Fibroblast of lung (primary cell): ENCODE data around the gene KLF15. TPM values are rescaled to one million over a fixed set of nuclear protein-coding genes. Genes with fewer than 3 reads are reported as not detected.
A peak's percentile ranks its signal among the peaks of the same experiment; 100 is the strongest.

Experiments
- DNase-seq, 2 donors: peaks; one replicate each; pipeline versions ENCODE4 v3.0.0 to v3.0.0-alpha.2; 2010; ENCODE audit warnings: low read depth in 2 of 2
- H2AFZ ChIP-seq: 2 replicates; pipeline ENCODE4 v1.5.1; 2012; ENCODE audit warnings: low read length, control low read depth, inconsistent platforms
- H3K27ac ChIP-seq: 2 replicates; pipeline ENCODE4 v1.5.1; 2011; ENCODE audit warnings: low read length, control low read depth; ENCODE audit not compliant: insufficient read depth
- H3K27me3 ChIP-seq: 2 replicates; pipeline ENCODE4 v1.5.1; 2011; ENCODE audit warnings: mild to moderate bottlenecking, low read length; ENCODE audit not compliant: control insufficient read depth, insufficient read depth
- H3K36me3 ChIP-seq: 2 replicates; pipeline ENCODE4 v1.5.1; 2011; ENCODE audit warnings: low read length; ENCODE audit not compliant: control insufficient read depth, insufficient read depth
- H3K4me1 ChIP-seq: 2 replicates; pipeline ENCODE4 v1.5.1; 2011; ENCODE audit warnings: low read length; ENCODE audit not compliant: control insufficient read depth, insufficient read depth; ENCODE audit errors: extremely low read depth
- H3K4me2 ChIP-seq: 2 replicates; pipeline ENCODE4 v1.5.1; 2011; ENCODE audit warnings: low read length, control low read depth; ENCODE audit not compliant: insufficient read depth; ENCODE audit errors: extremely low read depth
- H3K4me3 ChIP-seq, 4 experiments: fragments of 200-600 bp in 1 of 4; sonication (generic) in 1 of 4; replicated peaks in 1 of 4; 2 replicates each; pipeline ENCODE4 v1.5.1; 2011 to 2016; ENCODE audit warnings: low read length in 4 of 4, low read depth in 3 of 4, mild to moderate bottlenecking in 3 of 4, control low read depth in 2 of 4, inconsistent platforms in 1 of 4, mixed read lengths in 1 of 4; ENCODE audit not compliant: insufficient read depth in 1 of 4; ENCODE audit errors: control extremely low read depth in 1 of 4
- H3K79me2 ChIP-seq: 2 replicates; pipeline ENCODE4 v1.5.1; 2012; ENCODE audit warnings: mild to moderate bottlenecking, low read length, inconsistent platforms; ENCODE audit not compliant: control insufficient read depth, insufficient read depth
- H3K9ac ChIP-seq: 2 replicates; pipeline ENCODE4 v1.5.1; 2011; ENCODE audit warnings: mild to moderate bottlenecking, low read length, control low read depth; ENCODE audit not compliant: insufficient read depth
- H3K9me3 ChIP-seq: 2 replicates; pipeline ENCODE4 v1.5.1; 2012; ENCODE audit warnings: low read depth, low read length; ENCODE audit not compliant: control insufficient read depth, insufficient read depth
- H4K20me1 ChIP-seq: 2 replicates; pipeline ENCODE4 v1.5.1; 2011; ENCODE audit warnings: low read length; ENCODE audit not compliant: control insufficient read depth, insufficient read depth; ENCODE audit errors: extremely low read depth
- CTCF ChIP-seq, 2 donors: IDR thresholded peaks in 1 of 2; conservative IDR thresholded peaks in 1 of 2; 1 replicate in 1 of 2; 2 replicates in 1 of 2; pipeline ENCODE4 v1.5.1; 2011 to 2012; ENCODE audit warnings: low read length in 2 of 2, control low read depth in 1 of 2, inconsistent platforms in 1 of 2, low read depth in 1 of 2, mild to moderate bottlenecking in 1 of 2
- EZH2 ChIP-seq: IDR thresholded peaks from 2 replicates; pipeline ENCODE4 v1.5.1; 2012; ENCODE audit warnings: low read length, control low read depth, mild to moderate bottlenecking; ENCODE audit errors: missing control alignments
- polyA plus RNA-seq, 2 donors: library from polyadenylated mRNA; depleted of rRNA in 1 of 2; stranded (reverse) in 1 of 2; unstranded in 1 of 2; fragments of >200 nt; gene quantifications; 2 replicates each; pipeline ENCODE4 v1.2.1, GENCODE V29; 2011 to 2012; ENCODE audit warnings: missing spikeins in 1 of 2
- total RNA-seq: library from RNA; depleted of rRNA; stranded (reverse); fragments of >200 nt; gene quantifications from 2 replicates; pipeline ENCODE4 v1.2.1, GENCODE V29; 2014

The KLF15 gene
- total and polyA plus RNA-seq, 2 donors (not counting 1 experiment from before 2014, with no cell fraction given): 0.15 to 4.1 TPM

- Histone ChIP-seq H3K9ac (no peak overlapping the region), H3K27me3 (peaks cover 16% of the 10 kb centered on the region), H2AFZ (no peak overlapping the region), H3K4me1 (no peaks in the 10 kb centered on the region), H4K20me1 (no peaks in the 10 kb centered on the region), H3K27ac (no peak overlapping the region), H3K79me2 (no peaks in the 10 kb centered on the region), H3K9me3 (no peaks in the 10 kb centered on the region), H3K36me3 (no peaks in the 10 kb centered on the region), H3K4me3 (no peak overlapping the region), H3K4me2 (no peak overlapping the region)
- no peak for DNase-seq
- TF ChIP-seq EZH2 (no peak), CTCF (conservative IDR thresholded peaks at IDR 0.05 in 1 of 2, IDR thresholded peaks at IDR 0.05 in 1 of 2; ENCODE audit: low read depth in 1 of 2, low read length in 2 of 2) (no peak)
Measured at GRCh38 chr3:126390201-126390600, 33.0 kb upstream of the KLF15 start.

- Histone ChIP-seq H3K4me3 (no peak overlapping the region), H3K4me2 (no peak overlapping the region), H2AFZ (no peak overlapping the region), H3K4me1 (no peaks in the 10 kb centered on the region), H3K27me3 (peaks cover 16% of the 10 kb centered on the region), H3K79me2 (no peaks in the 10 kb centered on the region), H3K36me3 (no peaks in the 10 kb centered on the region), H3K27ac (no peak overlapping the region), H3K9ac (no peak overlapping the region), H4K20me1 (no peaks in the 10 kb centered on the region), H3K9me3 (no peaks in the 10 kb centered on the region)
- TF ChIP-seq CTCF (conservative IDR thresholded peaks at IDR 0.05 in 1 of 2, IDR thresholded peaks at IDR 0.05 in 1 of 2; ENCODE audit: low read depth in 1 of 2, low read length in 2 of 2) (no peak), EZH2 (no peak)
- DNase-seq: no peak
Measured at GRCh38 chr3:126389794-126390146, 32.6 kb upstream of the KLF15 start.

GRCh38 chr3:126389112-126389793 lies 32.0 kb upstream of the KLF15 start:
- peak; percentile 75 to 90 for DNase-seq
- Histone ChIP-seq H3K27me3 (peaks cover 12% of the 10 kb centered on the region), H3K36me3 (no peaks in the 10 kb centered on the region), H3K79me2 (no peaks in the 10 kb centered on the region), H3K27ac (no peak overlapping the region), H3K4me1 (no peaks in the 10 kb centered on the region), H3K4me2 (peak overlapping the region; percentile 83), H2AFZ (peak overlapping the region; percentile 75), H3K9me3 (no peaks in the 10 kb centered on the region), H4K20me1 (no peaks in the 10 kb centered on the region), H3K9ac (peak overlapping the region; percentile 60), H3K4me3 (peak overlapping the region; percentile 28 to 63 (median 47))
- TF ChIP-seq CTCF (conservative IDR thresholded peaks at IDR 0.05 in 1 of 2, IDR thresholded peaks at IDR 0.05 in 1 of 2; ENCODE audit: low read depth in 1 of 2, low read length in 2 of 2) (peak; percentile 72 to 98), EZH2 (no peak)
